ENCODE measurements around the gene STC2. TPM values are rescaled to one million over a fixed set of nuclear protein-coding genes. Genes with fewer than 3 reads are reported as not detected.

Gene STC2
- total RNA-seq, 4 donors from 2014 or later, result 3.2 to 29.1 (median 9.9) TPM

DNA sequence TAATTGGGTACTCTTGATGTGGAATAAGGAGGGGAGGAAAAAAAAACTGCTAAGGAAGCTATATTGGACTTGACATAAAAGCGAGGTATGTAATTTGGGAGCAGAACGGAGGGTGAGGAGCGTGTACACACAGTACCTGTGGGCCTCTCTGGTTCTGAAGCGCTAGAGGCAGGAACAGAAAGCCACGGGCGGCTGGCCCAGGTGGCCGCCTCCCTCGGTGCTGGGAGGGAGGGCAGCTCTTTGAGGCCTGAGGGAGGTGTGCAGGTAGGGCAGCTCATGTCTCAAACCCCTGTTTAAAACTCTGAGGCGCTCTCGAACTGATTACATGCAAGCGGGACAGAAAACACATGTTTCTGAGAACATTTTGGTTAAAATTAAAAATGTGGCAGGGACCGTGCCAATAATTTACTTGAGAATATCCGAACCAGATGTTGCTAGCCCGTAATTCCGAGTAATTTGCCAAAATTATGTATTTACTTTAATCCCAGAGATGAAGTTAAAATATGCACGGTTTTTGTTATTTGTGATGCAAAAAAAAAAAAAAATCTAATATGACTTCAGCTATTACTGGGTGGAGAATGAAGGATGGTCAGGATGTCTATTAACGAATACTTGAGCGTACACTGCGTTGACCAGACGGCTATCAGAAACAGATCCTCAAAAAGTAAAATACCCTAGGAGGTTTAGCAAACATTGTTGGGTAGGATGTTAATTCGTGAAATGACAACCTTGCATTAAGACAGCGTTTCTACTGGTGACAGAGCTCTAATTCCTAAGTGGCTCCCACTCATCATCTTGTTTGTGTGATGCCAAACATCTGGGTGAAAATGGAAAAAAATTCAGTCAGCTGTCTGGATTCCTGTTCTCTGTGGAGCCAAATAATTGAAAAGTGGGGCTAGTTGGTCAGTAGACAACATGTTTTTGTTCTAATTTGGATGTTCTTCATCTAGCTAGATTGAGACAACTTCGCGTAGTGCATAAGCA lies 24.4 kb upstream of the STC2 start:
- TF ChIP-seq POLR2A (IDR thresholded peaks at IDR 0.05), result no peak
- TF ChIP-seq, protein P1, sequence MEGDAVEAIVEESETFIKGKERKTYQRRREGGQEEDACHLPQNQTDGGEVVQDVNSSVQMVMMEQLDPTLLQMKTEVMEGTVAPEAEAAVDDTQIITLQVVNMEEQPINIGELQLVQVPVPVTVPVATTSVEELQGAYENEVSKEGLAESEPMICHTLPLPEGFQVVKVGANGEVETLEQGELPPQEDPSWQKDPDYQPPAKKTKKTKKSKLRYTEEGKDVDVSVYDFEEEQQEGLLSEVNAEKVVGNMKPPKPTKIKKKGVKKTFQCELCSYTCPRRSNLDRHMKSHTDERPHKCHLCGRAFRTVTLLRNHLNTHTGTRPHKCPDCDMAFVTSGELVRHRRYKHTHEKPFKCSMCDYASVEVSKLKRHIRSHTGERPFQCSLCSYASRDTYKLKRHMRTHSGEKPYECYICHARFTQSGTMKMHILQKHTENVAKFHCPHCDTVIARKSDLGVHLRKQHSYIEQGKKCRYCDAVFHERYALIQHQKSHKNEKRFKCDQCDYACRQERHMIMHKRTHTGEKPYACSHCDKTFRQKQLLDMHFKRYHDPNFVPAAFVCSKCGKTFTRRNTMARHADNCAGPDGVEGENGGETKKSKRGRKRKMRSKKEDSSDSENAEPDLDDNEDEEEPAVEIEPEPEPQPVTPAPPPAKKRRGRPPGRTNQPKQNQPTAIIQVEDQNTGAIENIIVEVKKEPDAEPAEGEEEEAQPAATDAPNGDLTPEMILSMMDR (IDR thresholded peaks at IDR 0.05), result no peak
- WGBS, 2 donors, result 55 to 64% methylated on average over 24 of the region's 24 CpGs
- H3K4me3 ChIP-seq (ENCODE audit: low read depth, poor library complexity, severe bottlenecking), result no peak overlapping the region
- intact Hi-C loops (cut with DNase I; ENCODE audit: low total_unique reads), result no loop called here
- peak in 1 of 2 donors; percentile 76 for DNase-seq (ENCODE audit: low spot score in 2 of 2)

DNA sequence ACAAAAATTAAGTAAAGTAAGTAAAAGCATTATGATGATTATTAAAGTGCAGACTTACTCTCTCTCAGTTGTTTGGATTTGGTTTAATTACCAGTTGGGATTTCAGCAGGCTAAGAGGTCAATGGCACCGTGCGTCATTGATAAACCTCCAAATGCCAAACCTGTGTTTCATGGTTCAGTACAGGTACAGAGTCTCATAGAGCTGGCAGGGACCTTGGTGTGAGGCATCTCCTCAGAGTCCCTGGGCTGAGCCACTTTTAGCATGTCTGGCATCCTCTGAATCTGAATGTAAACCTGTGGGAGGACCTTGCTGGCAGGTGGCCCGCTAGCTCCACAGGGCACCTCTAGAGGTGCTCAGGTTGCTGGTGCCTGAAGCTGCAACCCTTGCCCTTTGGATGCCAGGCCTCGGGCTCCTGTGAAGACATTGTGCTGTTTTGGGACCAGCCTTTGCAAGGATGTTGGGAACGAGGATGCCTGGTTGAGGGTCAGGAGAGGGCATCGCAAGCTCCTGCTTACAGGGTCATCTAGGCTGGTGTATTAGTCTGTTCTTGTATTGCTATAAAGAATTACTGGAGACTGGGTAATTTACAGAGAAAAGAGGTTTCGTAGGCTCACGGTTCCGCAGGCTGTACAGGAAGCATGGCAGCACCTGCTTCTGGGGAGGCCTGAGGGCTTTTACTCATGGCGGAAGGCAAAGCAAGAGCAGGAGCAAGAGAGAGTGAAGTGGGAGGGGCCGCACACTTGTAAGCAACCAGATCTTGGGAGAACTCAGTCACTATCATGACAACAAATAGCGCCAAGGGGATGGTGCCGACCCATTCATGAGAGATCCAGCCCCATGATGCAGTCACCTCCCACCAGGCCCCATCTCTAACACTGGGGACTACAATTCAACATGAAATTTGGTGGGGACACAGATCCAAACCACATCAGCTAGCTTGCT lies 14.9 kb upstream of the STC2 start:
- no peak overlapping the region for H3K4me3 ChIP-seq (ENCODE audit: low read depth, poor library complexity, severe bottlenecking)
- 92% methylated on average over 13 of the region's 13 CpGs for WGBS, 2 donors
- TF ChIP-seq, protein P1 (IDR thresholded peaks at IDR 0.05), result no peak
- no peak for TF ChIP-seq POLR2A (IDR thresholded peaks at IDR 0.05)
- peak in 1 of 2 donors; percentile 52 for DNase-seq (ENCODE audit: low spot score in 2 of 2)
- intact Hi-C loops (cut with DNase I; ENCODE audit: low total_unique reads), result no loop called here

DNA sequence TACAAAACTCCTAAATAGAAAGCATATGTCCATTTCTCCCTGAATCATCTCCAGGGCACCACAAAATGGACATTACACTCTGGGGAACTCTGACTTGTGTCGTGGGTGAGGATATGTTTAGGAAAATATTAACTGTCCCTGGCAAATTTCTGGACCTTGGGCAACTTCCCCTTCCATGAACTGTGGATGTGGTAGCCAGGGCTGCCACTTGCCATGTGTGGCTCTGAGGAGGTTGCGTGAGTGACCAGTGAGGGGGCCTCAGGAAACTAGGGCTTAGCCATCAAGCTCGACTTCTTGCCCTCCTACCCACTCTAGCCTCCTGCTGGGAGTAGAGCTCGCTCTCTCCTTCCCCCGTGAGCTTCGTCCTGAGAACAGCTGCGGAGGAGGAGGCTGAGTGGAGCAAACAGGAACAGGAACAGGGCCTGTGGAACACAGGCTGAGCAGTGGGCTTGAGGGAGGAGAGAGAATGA lies 13.8 kb upstream of the STC2 start:
- TF ChIP-seq, protein P1 (IDR thresholded peaks at IDR 0.05), result no peak
- TF ChIP-seq POLR2A (IDR thresholded peaks at IDR 0.05), result no peak
- no peak overlapping the region for H3K4me3 ChIP-seq (ENCODE audit: low read depth, poor library complexity, severe bottlenecking)
- intact Hi-C loops (cut with DNase I; ENCODE audit: low total_unique reads), result no loop called here
- WGBS, 2 donors, result 64 to 81% methylated on average over 7 of the region's 7 CpGs
- peak in 1 of 2 donors; percentile 57 for DNase-seq (ENCODE audit: low spot score in 2 of 2)

- no peak overlapping the region for H3K4me3 ChIP-seq (ENCODE audit: low read depth, poor library complexity, severe bottlenecking)
- TF ChIP-seq POLR2A (IDR thresholded peaks at IDR 0.05), result no peak
- WGBS, 2 donors, result 85 to 94% methylated on average over 6 of the region's 6 CpGs
- DNase-seq (ENCODE audit: low spot score in 2 of 2), result peak in 1 of 2 donors; percentile 48
- intact Hi-C loops (cut with DNase I; ENCODE audit: low total_unique reads), result no loop called here
These were observed 12.8 kb upstream of the STC2 start for GRCh38 chr5:173340984-173341383.

DNA sequence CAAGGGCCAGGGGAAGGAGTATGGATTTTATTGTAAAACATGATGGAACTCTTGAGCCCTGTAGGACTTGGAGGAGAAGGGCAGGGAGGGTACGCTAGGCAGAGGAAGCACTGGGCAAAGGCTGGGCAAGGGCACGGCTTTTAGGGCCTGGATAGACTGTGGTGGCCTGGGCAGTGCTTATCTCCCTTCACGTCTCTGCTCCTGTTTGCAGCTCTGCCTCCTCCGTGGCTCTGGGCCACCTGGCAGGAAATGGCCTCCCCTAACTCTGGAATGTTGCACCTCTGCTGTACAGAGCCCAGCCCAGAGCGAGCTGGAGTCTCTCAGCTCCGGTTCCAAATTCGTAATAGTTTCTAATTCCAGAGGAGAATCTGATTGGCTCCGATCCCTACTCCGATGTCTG lies 12.2 kb upstream of the STC2 start:
- DNase-seq (ENCODE audit: low spot score in 2 of 2), result peak in 1 of 2 donors; percentile 60
- WGBS, 2 donors, result 71 to 82% methylated on average over 9 of the region's 9 CpGs
- H3K4me3 ChIP-seq (ENCODE audit: low read depth, poor library complexity, severe bottlenecking), result no peak overlapping the region
- no peak for TF ChIP-seq POLR2A (IDR thresholded peaks at IDR 0.05)
- TF ChIP-seq, protein P1 (IDR thresholded peaks at IDR 0.05), result no peak
- intact Hi-C loops (cut with DNase I; ENCODE audit: low total_unique reads), result no loop called here
